Iris pigment epithelial cell (primary cell): ENCODE results near the gene HFM1.
"Not testable (repeated sequence)": the region's sequence is repeated elsewhere in the genome, so short reads cannot be mapped to it uniquely, and the experiment has no call there.

ENCODE experiments used
- DNase-seq: peaks from one replicate; pipeline ENCODE4 v3.0.0-alpha.2; 2011; ENCODE audit warnings: low read depth

HFM1 gene

GRCh38 chr1:91346824-91347223 lies 57.8 kb downstream of the HFM1 start:
- DNase-seq: no peak

- no peak for DNase-seq
Observed at GRCh38 chr1:91345395-91346005, 59.1 kb downstream of the HFM1 start.

GRCh38 chr1:91338501-91338900 lies 66.1 kb downstream of the HFM1 start:
- DNase-seq: no peak

- no peak for DNase-seq
Observed at GRCh38 chr1:91335603-91336002, 69.0 kb downstream of the HFM1 start.

GRCh38 chr1:91334856-91335255 lies 69.8 kb downstream of the HFM1 start:
- DNase-seq: no peak

- no peak for DNase-seq
Observed at GRCh38 chr1:91325456-91325855, 79.2 kb downstream of the HFM1 start.

- DNase-seq: no peak
Observed at GRCh38 chr1:91314643-91315042, 90.0 kb downstream of the HFM1 start.

- no peak for DNase-seq
Observed at GRCh38 chr1:91311672-91312071, 93.0 kb downstream of the HFM1 start.

- DNase-seq: no peak
Observed at GRCh38 chr1:91308544-91308943, 96.1 kb downstream of the HFM1 start.

GRCh38 chr1:91307784-91308409 lies 96.7 kb downstream of the HFM1 start:
- no peak for DNase-seq

GRCh38 chr1:91303165-91303564 lies 101.5 kb downstream of the HFM1 start:
- DNase-seq: no peak

- DNase-seq: not testable (repeated sequence)
Observed at GRCh38 chr1:91288843-91289553, 115.6 kb downstream of the HFM1 start.

- not testable (repeated sequence) for DNase-seq
Observed at GRCh38 chr1:91286962-91287317, 117.7 kb downstream of the HFM1 start.

- not testable (repeated sequence) for DNase-seq
Observed at GRCh38 chr1:91286259-91286961, 118.2 kb downstream of the HFM1 start.

- peak; percentile 2 for DNase-seq
Observed at GRCh38 chr1:91283421-91283726, 121.3 kb downstream of the HFM1 start.

- peak; percentile 75 for DNase-seq
Observed at GRCh38 chr1:91282695-91283420, 121.8 kb downstream of the HFM1 start.

- no peak for DNase-seq
Observed at GRCh38 chr1:91281782-91282181, 122.9 kb downstream of the HFM1 start.

GRCh38 chr1:91278754-91279153 lies 125.9 kb downstream of the HFM1 start:
- peak; percentile 26 for DNase-seq

- peak; percentile 12 for DNase-seq
Observed at GRCh38 chr1:91273875-91274274, 130.8 kb downstream of the HFM1 start.

GRCh38 chr1:91261655-91262054 lies 143.0 kb downstream of the HFM1 start:
- DNase-seq: no peak

- no peak for DNase-seq
Observed at GRCh38 chr1:91245435-91245834, 159.2 kb downstream of the HFM1 start.

- no peak for DNase-seq
Observed at GRCh38 chr1:91244737-91245136, 159.9 kb downstream of the HFM1 start.
